HEK293 (cell line): Measurements from ENCODE around the gene EMCN.

ENCODE experiments used
- CTCF ChIA-PET: fragments of 350-600 bp; formaldehyde crosslinking; extraction: SDS; loops from one replicate; lab custom pipeline; 2021; ENCODE audit warnings: antibody characterized with exemption; lab: Yijun Ruan, JAX
- POLR2A ChIA-PET: fragments of 300-600 bp; formaldehyde crosslinking; extraction: SDS; loops from one replicate; lab custom pipeline; 2020; ENCODE audit warnings: antibody characterized with exemption, inconsistent platforms; lab: Yijun Ruan, JAX
- H3K27ac ChIP-seq: fragments of 200-500 bp; sonication (Bioruptor generic); 2 replicates; pipeline ENCODE4 v1.5.1; 2014; ENCODE audit warnings: low read depth, low read length, control low read depth, inconsistent platforms; ENCODE audit errors: extremely low read depth
- H3K36me3 ChIP-seq, 2 experiments: fragments of 200-500 bp in 1 of 2; sonication (Bioruptor generic) in 1 of 2; 1 replicate in 1 of 2; 2 replicates in 1 of 2; pipeline ENCODE4 v1.5.1; 2014 to 2017; ENCODE audit warnings: inconsistent platforms in 2 of 2, low read length in 2 of 2; ENCODE audit not compliant: control insufficient read depth in 2 of 2, insufficient read depth in 1 of 2
- H3K4me1 ChIP-seq: fragments of 200-500 bp; sonication (Bioruptor generic); 2 replicates; pipeline ENCODE4 v1.5.1; 2014; ENCODE audit warnings: mild to moderate bottlenecking, low read length, inconsistent platforms; ENCODE audit not compliant: control insufficient read depth, insufficient read depth
- H3K4me3 ChIP-seq: 2 replicates; pipeline ENCODE4 v1.5.1; 2011; ENCODE audit warnings: low read depth, mild to moderate bottlenecking, control low read depth, low read length, moderate library complexity
- H3K9me3 ChIP-seq: fragments of 200-500 bp; sonication (Bioruptor generic); 2 replicates; pipeline ENCODE4 v1.5.1; 2014; ENCODE audit warnings: low read depth, low read length, inconsistent platforms; ENCODE audit not compliant: control insufficient read depth, insufficient read depth
- ATF2 ChIP-seq: fragments of 450-650 bp; formaldehyde crosslinking; IDR thresholded peaks from 2 replicates; pipeline ENCODE4 v1.5.1; 2016; ENCODE audit warnings: missing biosample characterization, missing genetic modification characterization, low read depth
- GLI4 ChIP-seq: fragments of 450-650 bp; formaldehyde crosslinking; IDR thresholded peaks from 2 replicates; pipeline ENCODE4 v1.5.1; 2016; ENCODE audit warnings: missing biosample characterization, missing genetic modification characterization
- ZEB2 ChIP-seq: fragments of 450-650 bp; formaldehyde crosslinking; IDR thresholded peaks from 2 replicates; pipeline ENCODE4 v1.5.1; 2016; ENCODE audit warnings: missing biosample characterization, missing genetic modification characterization
- ZNF18 ChIP-seq: fragments of 450-650 bp; formaldehyde crosslinking; IDR thresholded peaks from 2 replicates; pipeline ENCODE4 v1.5.1; 2016; ENCODE audit warnings: missing biosample characterization, missing genetic modification characterization
- ZNF184 ChIP-seq: fragments of 450-650 bp; IDR thresholded peaks from 2 replicates; pipeline ENCODE4 v1.5.1; 2018; ENCODE audit warnings: missing biosample characterization, mild to moderate bottlenecking, missing genetic modification characterization
- ZNF366 ChIP-seq: fragments of 450-650 bp; formaldehyde crosslinking; conservative IDR thresholded peaks from 2 replicates; pipeline ENCODE4 v1.5.1; 2016; ENCODE audit warnings: missing biosample characterization, missing genetic modification characterization
- ZNF555 ChIP-seq: fragments of 450-650 bp; formaldehyde crosslinking; conservative IDR thresholded peaks from 2 replicates; pipeline ENCODE4 v1.5.1; 2017; ENCODE audit warnings: missing biosample characterization, mild to moderate bottlenecking, missing genetic modification characterization, inconsistent platforms
- ZNF560 ChIP-seq: fragments of 450-650 bp; formaldehyde crosslinking; IDR thresholded peaks from 2 replicates; pipeline ENCODE4 v1.5.1; 2017; ENCODE audit warnings: missing biosample characterization, missing genetic modification characterization, borderline replicate concordance
- ZNF626 ChIP-seq: fragments of 450-650 bp; sonication (Bioruptor Pico); formaldehyde crosslinking; IDR thresholded peaks from 2 replicates; pipeline ENCODE4 v1.5.1; 2018; ENCODE audit warnings: missing biosample characterization, missing genetic modification characterization, inconsistent platforms

EMCN gene

GRCh38 chr4:100347241-100347640 lies 170.6 kb downstream of the EMCN start:
- ChIA-PET POLR2A (no interaction called here), CTCF (interaction anchor here (0.6 kb wide), 1 partner anchor 1993 kb away, joined by 4 read pairs; no protein-coding TSS in a partner anchor)
- Histone ChIP-seq H3K27ac (no peak overlapping the region), H3K9me3 (no peaks in the 10 kb centered on the region), H3K4me1 (no peaks in the 10 kb centered on the region), H3K4me3 (no peak overlapping the region), H3K36me3 (no peaks in the 10 kb centered on the region)
- TF ChIP-seq ZNF366 (tag by site-specific recombination), result no peak

GRCh38 chr4:100345585-100345984 lies 172.2 kb downstream of the EMCN start:
- Histone ChIP-seq H3K36me3 (no peaks in the 10 kb centered on the region), H3K4me1 (no peaks in the 10 kb centered on the region), H3K9me3 (no peaks in the 10 kb centered on the region), H3K4me3 (no peak overlapping the region), H3K27ac (no peak overlapping the region)
- ChIA-PET CTCF (no interaction called here), POLR2A (no interaction called here)
- TF ChIP-seq ATF2 (tag by site-specific recombination) (no peak), ZNF560 (tag by site-specific recombination) (no peak), ZNF184 (tag by site-specific recombination) (no peak), ZNF626 (no peak), ZEB2 (no peak), ZNF555 (tag by site-specific recombination) (no peak), GLI4 (no peak), ZNF18 (tag by site-specific recombination) (no peak)
